Karpas-422 (cell line): ENCODE results near the gene UBE2C. TPM values are rescaled to one million over a fixed set of nuclear protein-coding genes. Genes with fewer than 3 reads are reported as not detected.
A peak's percentile ranks its signal among the peaks of the same experiment; 100 is the strongest.

Experiments used
- DNase-seq: peaks from one replicate; pipeline ENCODE4 v3.0.0-alpha.2; 2015
- H2AFZ ChIP-seq: fragments of 200-600 bp; sonication (generic); 2 replicates; pipeline ENCODE4 v1.6.1; 2014; ENCODE audit warnings: antibody characterized with exemption, low read length, mixed read lengths
- H3K27ac ChIP-seq: fragments of 200-600 bp; sonication (generic); 2 replicates; pipeline ENCODE4 v1.5.1; 2014; ENCODE audit warnings: mild to moderate bottlenecking, low read length, moderate library complexity
- H3K27me3 ChIP-seq: fragments of 200-600 bp; sonication (generic); 2 replicates; pipeline ENCODE4 v1.6.1; 2014; ENCODE audit warnings: low read length, mixed read lengths
- H3K36me3 ChIP-seq: fragments of 200-600 bp; sonication (generic); 2 replicates; pipeline ENCODE4 v1.6.1; 2014; ENCODE audit warnings: low read length, mixed read lengths; ENCODE audit not compliant: insufficient read depth
- H3K4me1 ChIP-seq: fragments of 200-600 bp; sonication (generic); 2 replicates; pipeline ENCODE4 v1.6.1; 2014; ENCODE audit warnings: mild to moderate bottlenecking, low read length, mixed read lengths
- H3K4me2 ChIP-seq: fragments of 200-600 bp; sonication (generic); 2 replicates; pipeline ENCODE4 v1.6.1; 2014; ENCODE audit warnings: low read length, low read depth, mild to moderate bottlenecking; ENCODE audit not compliant: poor library complexity, severe bottlenecking
- H3K4me3 ChIP-seq: fragments of 200-600 bp; sonication (generic); 2 replicates; pipeline ENCODE4 v1.5.1; 2014; ENCODE audit warnings: mild to moderate bottlenecking, antibody characterized with exemption, low read length, mixed read lengths
- H3K79me2 ChIP-seq: fragments of 200-600 bp; sonication (generic); 2 replicates; pipeline ENCODE4 v1.6.1; 2014; ENCODE audit warnings: mild to moderate bottlenecking, low read length, mixed read lengths
- H3K9ac ChIP-seq: fragments of 200-600 bp; sonication (generic); 2 replicates; pipeline ENCODE4 v1.6.0; 2014; ENCODE audit warnings: low read length
- H3K9me2 ChIP-seq: fragments of 200-600 bp; sonication (generic), shearing (Covaris generic); replicated peaks from 2 replicates; pipeline ENCODE4 v1.6.0; 2014; ENCODE audit warnings: mild to moderate bottlenecking, low read length, moderate library complexity; ENCODE audit not compliant: insufficient read depth
- H3K9me3 ChIP-seq: fragments of 300-700, 200-600 bp; sonication (generic); 2 replicates; pipeline ENCODE4 v1.6.1; 2014; ENCODE audit warnings: low read length, mixed read lengths
- H4K20me1 ChIP-seq: fragments of 200-600 bp; sonication (generic); 2 replicates; pipeline ENCODE4 v1.6.1; 2014; ENCODE audit warnings: mild to moderate bottlenecking, antibody characterized with exemption, low read length, low read depth; ENCODE audit not compliant: insufficient read depth
- total RNA-seq: library from RNA; depleted of rRNA; stranded (reverse); fragments of >200 nt; shearing (Covaris generic); gene quantifications from 2 replicates; pipeline ENCODE4 v1.2.3, GENCODE V29; 2014; ENCODE audit warnings: low replicate concordance

Gene UBE2C
- total RNA-seq, 1 experiment from 2014 or later: 141 TPM

GRCh38 chr20:45775411-45775810 is 37.0 kb upstream of the UBE2C start:
- no peak overlapping the region for H2AFZ ChIP-seq
- H3K4me1 ChIP-seq: peaks cover 4% of the 10 kb centered on the region
- DNase-seq: no peak
- no peak overlapping the region for H3K9ac ChIP-seq
- no peak overlapping the region for H3K4me3 ChIP-seq
- H3K9me3 ChIP-seq: no peaks in the 10 kb centered on the region
- no peak overlapping the region for H3K27ac ChIP-seq
- H3K36me3 ChIP-seq: no peaks in the 10 kb centered on the region
- H4K20me1 ChIP-seq: no peaks in the 10 kb centered on the region
- no peaks in the 10 kb centered on the region for H3K27me3 ChIP-seq
- H3K9me2 ChIP-seq: no peaks in the 10 kb centered on the region
- no peak overlapping the region for H3K4me2 ChIP-seq
- H3K79me2 ChIP-seq: no peaks in the 10 kb centered on the region

- Histone ChIP-seq H3K79me2 (no peaks in the 10 kb centered on the region), H3K9me2 (no peaks in the 10 kb centered on the region), H3K4me2 (no peak overlapping the region), H3K4me1 (no peaks in the 10 kb centered on the region), H3K4me3 (no peak overlapping the region), H3K27me3 (no peaks in the 10 kb centered on the region), H3K9me3 (no peaks in the 10 kb centered on the region), H3K9ac (no peak overlapping the region), H3K36me3 (no peaks in the 10 kb centered on the region), H2AFZ (no peak overlapping the region), H4K20me1 (no peaks in the 10 kb centered on the region), H3K27ac (no peak overlapping the region)
- no peak for DNase-seq
Measured at GRCh38 chr20:45776931-45777330, 35.5 kb upstream of the UBE2C start.

GRCh38 chr20:45779011-45779915 is 33.2 kb upstream of the UBE2C start:
- no peak for DNase-seq
- no peak overlapping the region for H3K9ac ChIP-seq
- no peaks in the 10 kb centered on the region for H3K9me2 ChIP-seq

GRCh38 chr20:45780159-45780558 is 32.3 kb upstream of the UBE2C start:
- DNase-seq: no peak
- Histone ChIP-seq H3K27ac (no peak overlapping the region), H3K79me2 (no peaks in the 10 kb centered on the region), H3K9ac (no peak overlapping the region), H3K36me3 (no peaks in the 10 kb centered on the region), H3K4me3 (no peak overlapping the region), H3K9me3 (no peaks in the 10 kb centered on the region), H2AFZ (no peak overlapping the region), H3K4me1 (peaks cover 6% of the 10 kb centered on the region), H3K27me3 (no peaks in the 10 kb centered on the region), H3K9me2 (no peaks in the 10 kb centered on the region), H4K20me1 (no peaks in the 10 kb centered on the region), H3K4me2 (no peak overlapping the region)

More at GRCh38 chr20:45779011-45779915, 33.2 kb upstream of the UBE2C start:
- Histone ChIP-seq H3K4me2 (no peak overlapping the region), H3K27me3 (no peaks in the 10 kb centered on the region), H2AFZ (no peak overlapping the region), H4K20me1 (no peaks in the 10 kb centered on the region), H3K4me1 (peaks cover under 1% of the 10 kb centered on the region; the same call in 1 of the 2 replicates), H3K4me3 (no peak overlapping the region), H3K79me2 (no peaks in the 10 kb centered on the region), H3K36me3 (no peaks in the 10 kb centered on the region), H3K9me3 (no peaks in the 10 kb centered on the region), H3K27ac (no peak overlapping the region)

GRCh38 chr20:45781391-45781931 is 31.0 kb upstream of the UBE2C start:
- H3K4me1 ChIP-seq: peaks cover 6% of the 10 kb centered on the region
- no peaks in the 10 kb centered on the region for H3K27me3 ChIP-seq
- no peaks in the 10 kb centered on the region for H4K20me1 ChIP-seq
- H3K4me3 ChIP-seq: no peak overlapping the region
- H2AFZ ChIP-seq: no peak overlapping the region
- H3K27ac ChIP-seq: no peak overlapping the region
- H3K9ac ChIP-seq: no peak overlapping the region
- DNase-seq: no peak
- H3K36me3 ChIP-seq: no peaks in the 10 kb centered on the region
- no peak overlapping the region for H3K4me2 ChIP-seq
- no peaks in the 10 kb centered on the region for H3K79me2 ChIP-seq
- no peaks in the 10 kb centered on the region for H3K9me2 ChIP-seq
- H3K9me3 ChIP-seq: no peaks in the 10 kb centered on the region

GRCh38 chr20:45782890-45783289 is 29.6 kb upstream of the UBE2C start:
- Histone ChIP-seq H3K4me2 (no peak overlapping the region), H3K4me3 (no peak overlapping the region), H3K9ac (no peak overlapping the region), H3K9me2 (no peaks in the 10 kb centered on the region), H3K36me3 (no peaks in the 10 kb centered on the region), H2AFZ (no peak overlapping the region), H3K4me1 (peaks cover 12% of the 10 kb centered on the region), H3K79me2 (no peaks in the 10 kb centered on the region), H3K27ac (no peak overlapping the region), H3K9me3 (no peaks in the 10 kb centered on the region), H4K20me1 (no peaks in the 10 kb centered on the region), H3K27me3 (no peaks in the 10 kb centered on the region)
- DNase-seq: no peak

GRCh38 chr20:45783656-45784294 is 28.7 kb upstream of the UBE2C start:
- Histone ChIP-seq H3K9me3 (no peaks in the 10 kb centered on the region), H3K4me3 (no peak overlapping the region), H3K9ac (no peak overlapping the region), H3K36me3 (no peaks in the 10 kb centered on the region), H3K27ac (no peak overlapping the region), H2AFZ (no peak overlapping the region), H3K9me2 (no peaks in the 10 kb centered on the region), H3K4me1 (peaks cover 15% of the 10 kb centered on the region), H3K4me2 (no peak overlapping the region), H3K79me2 (no peaks in the 10 kb centered on the region), H4K20me1 (no peaks in the 10 kb centered on the region), H3K27me3 (no peaks in the 10 kb centered on the region)
- DNase-seq: no peak

GRCh38 chr20:45788351-45788750 is 24.1 kb upstream of the UBE2C start:
- H2AFZ ChIP-seq: no peak overlapping the region
- no peaks in the 10 kb centered on the region for H3K9me3 ChIP-seq
- no peaks in the 10 kb centered on the region for H3K9me2 ChIP-seq
- no peak overlapping the region for H3K4me3 ChIP-seq
- H4K20me1 ChIP-seq: no peaks in the 10 kb centered on the region
- H3K79me2 ChIP-seq: peaks cover 14% of the 10 kb centered on the region
- H3K4me2 ChIP-seq: peak overlapping the region; percentile 20
- no peaks in the 10 kb centered on the region for H3K36me3 ChIP-seq
- no peak for DNase-seq
- H3K4me1 ChIP-seq: peaks cover 22% of the 10 kb centered on the region
- H3K27ac ChIP-seq: no peak overlapping the region
- H3K9ac ChIP-seq: no peak overlapping the region
- H3K27me3 ChIP-seq: no peaks in the 10 kb centered on the region
